Transverse colon (tissue), 4 donors: ENCODE measurements around the gene ZNF644. TPM values are rescaled to one million over a fixed set of nuclear protein-coding genes. Genes with fewer than 3 reads are reported as not detected.
"Not testable (repeated sequence)": the region's sequence is repeated elsewhere in the genome, so short reads cannot be mapped to it uniquely, and the experiment has no call there.

Source experiments
- DNase-seq: peaks from one replicate; pipeline ENCODE4 v3.0.0-alpha.2; 2019
- H3K27ac ChIP-seq, 4 donors: fragments of 200-600 bp; sonication (generic); 2 replicates each; pipeline ENCODE4 v1.5.1; 2016 to 2018; ENCODE audit warnings: inconsistent platforms in 4 of 4
- H3K27me3 ChIP-seq: fragments of 200-600 bp; sonication (generic); 2 replicates; pipeline ENCODE4 v1.5.1; 2017; ENCODE audit warnings: inconsistent platforms
- H3K36me3 ChIP-seq, 4 donors: fragments of 200-600 bp; sonication (generic); 2 replicates each; pipeline ENCODE4 v1.5.1; 2017 to 2019; ENCODE audit warnings: inconsistent platforms in 4 of 4
- H3K4me1 ChIP-seq, 4 donors: fragments of 200-600 bp; sonication (generic); 2 replicates each; pipeline ENCODE4 v1.5.1; 2017 to 2020; ENCODE audit warnings: inconsistent platforms in 4 of 4
- H3K4me3 ChIP-seq, 4 donors: fragments of 200-600 bp; sonication (generic); 1 replicate in 1 of 4; 2 replicates in 3 of 4; pipeline versions ENCODE4 v1.5.1 to v1.6.1; 2017 to 2019; ENCODE audit warnings: inconsistent platforms in 4 of 4
- H3K9me3 ChIP-seq, 2 donors: fragments of 200-600 bp; sonication (generic); 2 replicates each; pipeline ENCODE4 v1.5.1; 2017 to 2019; ENCODE audit warnings: inconsistent platforms in 2 of 2
- CTCF ChIP-seq, 5 experiments: fragments of 200-600 bp in 3 of 5; fragments of 450-650 bp in 2 of 5; sonication (generic) in 3 of 5; IDR thresholded peaks; 1 replicate in 2 of 5; 2 replicates in 3 of 5; pipeline ENCODE4 v1.5.1; 2016 to 2017; ENCODE audit warnings: antibody characterized with exemption in 5 of 5, inconsistent platforms in 3 of 5, mild to moderate bottlenecking in 2 of 5, moderate library complexity in 1 of 5
- EP300 ChIP-seq: sonication (generic); formaldehyde crosslinking; IDR thresholded peaks from one replicate; pipeline ENCODE4 v1.6.1; 2017; ENCODE audit warnings: antibody characterized with exemption, low read depth
- POLR2A ChIP-seq: fragments of 450-650 bp; IDR thresholded peaks from one replicate; pipeline ENCODE4 v1.6.1; 2016; ENCODE audit warnings: antibody characterized with exemption, mild to moderate bottlenecking, moderate library complexity
- POLR2AphosphoS5 ChIP-seq, 3 donors: sonication (generic); formaldehyde crosslinking; IDR thresholded peaks; one replicate each; pipeline ENCODE4 v1.6.1; 2016; ENCODE audit warnings: antibody characterized with exemption in 3 of 3
- WGBS, 2 donors: methylation state at CpG; one replicate each; pipeline ENCODE4 v1.1.5; 2018; ENCODE audit warnings: low coverage in 1 of 2; 5-methylcytosine and 5-hydroxymethylcytosine counted together
- in situ Hi-C, 4 donors: fragments of 200-750 bp; cut with MboI; loops; one replicate each; pipeline versions ENCODE4 v1.15.0 to v1.15.1; 2017; ENCODE audit warnings: low sequenced_read_pairs in 3 of 4, low pct_ligation_motif_present in 1 of 4, low pct_unique_long_range_greater_than_20kb in 1 of 4
- intact Hi-C: fragments of 100-400 bp; cut with DNase I; formaldehyde crosslinking; loops from one replicate; pipeline ENCODE4 v1.15.1; 2023; ENCODE audit warnings: low total_unique reads
- total RNA-seq, 4 donors: library from RNA; depleted of rRNA; stranded (reverse); fragments of >200 nt; gene quantifications; one replicate each; pipeline ENCODE4 v1.1.0, GENCODE V29; 2016

The ZNF644 gene
- total RNA-seq = 10 to 100 TPM; 19.5 to 86.2 (median 50.4) TPM

GRCh38 chr1:91021686-91022517 is at the start of gene ZNF644:
ZNF644 (minus strand) TSS chr1:91022035; CDS start chr1:90982353, 39,682 bp downstream.
- H3K4me3 ChIP-seq = peak within 1 kb of the TSS; percentile 61 to 94 (median 90)
- WGBS, 2 donors = 2% methylated on average over 66 of the region's 70 CpGs; no CpG with 5 or more reads in 1 of the 2 donors
- H3K4me1 ChIP-seq = peaks cover 21 to 49% (median 39%) of the 10 kb centered on the region in 4 donors
- intact Hi-C loops = no loop called here
- peak; percentile 85 for TF ChIP-seq POLR2A
- TF ChIP-seq CTCF (IDR thresholded peaks at IDR 0.05) = no peak
- TF ChIP-seq POLR2AphosphoS5 (IDR thresholded peaks at IDR 0.05) = peak; percentile 68 to 92 (median 87)
- peak; percentile 34 for TF ChIP-seq EP300
- no peaks in the 10 kb centered on the region for H3K9me3 ChIP-seq
- no peaks in the 10 kb centered on the region for H3K27me3 ChIP-seq
- no peaks in the 10 kb centered on the region for H3K36me3 ChIP-seq
- in situ Hi-C loops = no loop called here
- H3K27ac ChIP-seq = peak within 1 kb of the TSS; percentile 98 to 99 (median 99)
- peak; percentile 91 for DNase-seq

GRCh38 chr1:91070298-91070697 is 48.5 kb upstream of the ZNF644 start:
- Histone ChIP-seq H3K27me3 (no peaks in the 10 kb centered on the region), H3K36me3 (no peaks in the 10 kb centered on the region), H3K9me3 (no peaks in the 10 kb centered on the region), H3K27ac (peak overlapping the region in 2 of 4 donors; percentile 9 to 39), H3K4me3 (peak overlapping the region in 1 of 4 donors; percentile 23), H3K4me1 (peaks cover 3 to 17% (median 4%) of the 10 kb centered on the region in 4 donors)
- in situ Hi-C loops = no loop called here
- 14 to 19% methylated on average over 3 of the region's 3 CpGs for WGBS, 2 donors
- no peak for DNase-seq
- intact Hi-C loops = no loop called here
- no peak for TF ChIP-seq POLR2A
- no peak for TF ChIP-seq CTCF (IDR thresholded peaks at IDR 0.05)
- no peak for TF ChIP-seq POLR2AphosphoS5 (IDR thresholded peaks at IDR 0.05)
- TF ChIP-seq EP300 = no peak

- Histone ChIP-seq H3K4me1 (peaks cover 3 to 9% (median 4%) of the 10 kb centered on the region in 4 donors), H3K27me3 (no peaks in the 10 kb centered on the region), H3K27ac (no peak overlapping the region), H3K36me3 (no peaks in the 10 kb centered on the region), H3K9me3 (no peaks in the 10 kb centered on the region), H3K4me3 (no peak overlapping the region)
- 20 to 44% methylated on average over 1 of the region's 1 CpG for WGBS, 2 donors
- DNase-seq = no peak
- in situ Hi-C loops = no loop called here
- TF ChIP-seq POLR2A = no peak
- no peak for TF ChIP-seq EP300
- TF ChIP-seq POLR2AphosphoS5 (IDR thresholded peaks at IDR 0.05) = no peak
- TF ChIP-seq CTCF (IDR thresholded peaks at IDR 0.05) = no peak
- intact Hi-C loops = no loop called here
Observed at GRCh38 chr1:91066538-91066937, 44.7 kb upstream of the ZNF644 start.

- no peak for DNase-seq
- TF ChIP-seq POLR2AphosphoS5 (IDR thresholded peaks at IDR 0.05) (no peak), POLR2A (no peak), CTCF (IDR thresholded peaks at IDR 0.05) (no peak), EP300 (no peak)
- Histone ChIP-seq H3K4me3 (no peak overlapping the region), H3K9me3 (no peaks in the 10 kb centered on the region), H3K27me3 (no peaks in the 10 kb centered on the region), H3K4me1 (peaks cover 0 to 2% (median under 1%) of the 10 kb centered on the region in 4 donors), H3K36me3 (no peaks in the 10 kb centered on the region), H3K27ac (no peak overlapping the region)
- intact Hi-C loops (no loop called here), in situ Hi-C loops (no loop called here)
- WGBS, 2 donors = 49 to 56% methylated on average over 4 of the region's 4 CpGs
Observed at GRCh38 chr1:91065337-91065736, 43.5 kb upstream of the ZNF644 start.

GRCh38 chr1:91063403-91063802 is 41.6 kb upstream of the ZNF644 start:
- H3K27ac ChIP-seq, H3K4me3 ChIP-seq, in situ Hi-C loops, H3K9me3 ChIP-seq, DNase-seq, intact Hi-C loops, H3K36me3 ChIP-seq, H3K4me1 ChIP-seq, H3K27me3 ChIP-seq: not testable (repeated sequence)
- 57 to 82% methylated on average over 5 of the region's 5 CpGs for WGBS, 2 donors
